Measurements from ENCODE around the gene CAMK1D. TPM values are rescaled to one million over a fixed set of nuclear protein-coding genes. Genes with fewer than 3 reads are reported as not detected.

CAMK1D gene
- total RNA-seq, 3 donors from 2014 or later, result 20.6 to 48.5 (median 32.8) TPM

- no peak for DNase-seq
- Histone ChIP-seq H3K9me3 (no peaks in the 10 kb centered on the region), H3K4me1 (ENCODE audit: low read depth) (no peaks in the 10 kb centered on the region), H3K4me3 (no peak overlapping the region), H3K36me3 (ENCODE audit: low read depth) (no peaks in the 10 kb centered on the region)
- no peak for TF ChIP-seq CTCF (IDR thresholded peaks at IDR 0.05)
- ATAC-seq, result no peak
- intact Hi-C loops (cut with DNase I, micrococcal nuclease), result no loop called here
Measured at GRCh38 chr10:12780634-12781601, 431.6 kb downstream of the CAMK1D start.

- DNase-seq, result no peak
- Histone ChIP-seq H3K4me3 (no peak overlapping the region), H3K36me3 (ENCODE audit: low read depth) (no peaks in the 10 kb centered on the region), H3K4me1 (ENCODE audit: low read depth) (no peaks in the 10 kb centered on the region), H3K9me3 (no peaks in the 10 kb centered on the region)
- no peak for TF ChIP-seq CTCF (IDR thresholded peaks at IDR 0.05)
- intact Hi-C loops (cut with DNase I, micrococcal nuclease), result no loop called here
- ATAC-seq, result no peak
Measured at GRCh38 chr10:12781976-12782375, 432.6 kb downstream of the CAMK1D start.

GRCh38 chr10:12782537-12782936 is 433.2 kb downstream of the CAMK1D start:
- ATAC-seq (peak; percentile 65), DNase-seq (peak in 2 of 3 donors; percentile 45)
- H3K4me1 ChIP-seq (ENCODE audit: low read depth), result no peaks in the 10 kb centered on the region
- intact Hi-C loops (cut with DNase I, micrococcal nuclease), result no loop called here
- no peak overlapping the region for H3K4me3 ChIP-seq
- no peaks in the 10 kb centered on the region for H3K36me3 ChIP-seq (ENCODE audit: low read depth)
- no peaks in the 10 kb centered on the region for H3K9me3 ChIP-seq
- peak; percentile 49 for TF ChIP-seq CTCF (IDR thresholded peaks at IDR 0.05)

- H3K4me1 ChIP-seq (ENCODE audit: low read depth), result no peaks in the 10 kb centered on the region
- TF ChIP-seq CTCF (IDR thresholded peaks at IDR 0.05), result no peak
- no peak overlapping the region for H3K4me3 ChIP-seq
- ATAC-seq (no peak), DNase-seq (no peak)
- intact Hi-C loops (cut with DNase I, micrococcal nuclease), result no loop called here
- H3K9me3 ChIP-seq, result no peaks in the 10 kb centered on the region
- H3K36me3 ChIP-seq (ENCODE audit: low read depth), result no peaks in the 10 kb centered on the region
Measured at GRCh38 chr10:12783293-12783692, 433.9 kb downstream of the CAMK1D start.

GRCh38 chr10:12784646-12785045 is 435.3 kb downstream of the CAMK1D start:
- Histone ChIP-seq H3K4me1 (ENCODE audit: low read depth) (no peaks in the 10 kb centered on the region), H3K36me3 (ENCODE audit: low read depth) (no peaks in the 10 kb centered on the region), H3K4me3 (no peak overlapping the region), H3K9me3 (no peaks in the 10 kb centered on the region)
- DNase-seq (no peak), ATAC-seq (no peak)
- intact Hi-C loops (cut with DNase I, micrococcal nuclease), result no loop called here
- TF ChIP-seq CTCF (IDR thresholded peaks at IDR 0.05), result no peak

Data from mucosa of descending colon (tissue), 3 donors.